ENCODE measurements around the gene PDE11A. TPM values are rescaled to one million over a fixed set of nuclear protein-coding genes. Genes with fewer than 3 reads are reported as not detected.

Gene PDE11A
- total and polyA plus RNA-seq, 4 donors = 0.11 to 1.3 (median 0.25) TPM; not detected in 1

DNA sequence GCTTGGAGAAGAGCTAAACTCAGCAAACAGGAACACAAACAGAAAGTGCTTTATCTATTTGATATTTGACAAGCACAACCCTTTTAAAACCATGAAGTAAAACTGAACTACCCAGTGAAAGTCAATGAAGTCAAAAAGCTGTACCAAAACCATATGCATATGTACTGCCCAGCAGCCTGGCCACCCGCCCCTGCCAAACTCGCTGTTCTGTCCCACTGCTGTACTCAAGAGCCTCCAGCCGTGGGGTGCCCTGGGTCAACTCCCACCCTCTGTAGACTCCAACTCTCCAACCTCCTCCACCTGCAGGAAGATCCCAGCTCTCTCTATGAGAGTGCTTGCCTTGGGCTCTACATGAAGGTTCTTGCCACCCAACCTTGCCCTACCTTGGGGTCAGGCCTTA is 411.8 kb downstream of the PDE11A start:
- Histone ChIP-seq H3K27me3 (ENCODE audit: control insufficient read depth in 3 of 3, insufficient read depth in 3 of 3, low read length in 2 of 3) (no peaks in the 10 kb centered on the region), H3K9ac (ENCODE audit: insufficient read depth in 1 of 2, low read length in 2 of 2) (no peak overlapping the region), H3K27ac (ENCODE audit: low read depth in 1 of 2, low read length in 1 of 2) (no peak overlapping the region), H3K4me3 (no peak overlapping the region), H3K36me3 (ENCODE audit: control insufficient read depth in 4 of 4, insufficient read depth in 4 of 4, low read length in 4 of 4) (no peaks in the 10 kb centered on the region), H3K4me1 (ENCODE audit: control insufficient read depth in 5 of 5, insufficient read depth in 5 of 5, low read length in 5 of 5) (no peaks in the 10 kb centered on the region), H3K9me3 (ENCODE audit: control insufficient read depth in 4 of 4, insufficient read depth in 3 of 4, low read length in 3 of 4) (no peaks in the 10 kb centered on the region)
- TF ChIP-seq, protein P1, sequence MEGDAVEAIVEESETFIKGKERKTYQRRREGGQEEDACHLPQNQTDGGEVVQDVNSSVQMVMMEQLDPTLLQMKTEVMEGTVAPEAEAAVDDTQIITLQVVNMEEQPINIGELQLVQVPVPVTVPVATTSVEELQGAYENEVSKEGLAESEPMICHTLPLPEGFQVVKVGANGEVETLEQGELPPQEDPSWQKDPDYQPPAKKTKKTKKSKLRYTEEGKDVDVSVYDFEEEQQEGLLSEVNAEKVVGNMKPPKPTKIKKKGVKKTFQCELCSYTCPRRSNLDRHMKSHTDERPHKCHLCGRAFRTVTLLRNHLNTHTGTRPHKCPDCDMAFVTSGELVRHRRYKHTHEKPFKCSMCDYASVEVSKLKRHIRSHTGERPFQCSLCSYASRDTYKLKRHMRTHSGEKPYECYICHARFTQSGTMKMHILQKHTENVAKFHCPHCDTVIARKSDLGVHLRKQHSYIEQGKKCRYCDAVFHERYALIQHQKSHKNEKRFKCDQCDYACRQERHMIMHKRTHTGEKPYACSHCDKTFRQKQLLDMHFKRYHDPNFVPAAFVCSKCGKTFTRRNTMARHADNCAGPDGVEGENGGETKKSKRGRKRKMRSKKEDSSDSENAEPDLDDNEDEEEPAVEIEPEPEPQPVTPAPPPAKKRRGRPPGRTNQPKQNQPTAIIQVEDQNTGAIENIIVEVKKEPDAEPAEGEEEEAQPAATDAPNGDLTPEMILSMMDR (IDR thresholded peaks at IDR 0.05; ENCODE audit: control extremely low read depth, extremely low read depth) = no peak
- DNase-seq = no peak
- ATAC-seq (ENCODE audit: insufficient read depth, low FRiP score) = no peak
- 58 to 61% methylated on average over 3 of the region's 3 CpGs for WGBS, 2 donors

GRCh38 chr2:177658309-177658708 is 414.3 kb downstream of the PDE11A start:
- no peak for DNase-seq
- Histone ChIP-seq H3K9me3 (ENCODE audit: control insufficient read depth in 4 of 4, insufficient read depth in 3 of 4, low read length in 3 of 4) (no peaks in the 10 kb centered on the region), H3K36me3 (ENCODE audit: control insufficient read depth in 4 of 4, insufficient read depth in 4 of 4, low read length in 4 of 4) (no peaks in the 10 kb centered on the region), H3K27ac (ENCODE audit: low read depth in 1 of 2, low read length in 1 of 2) (no peak overlapping the region), H3K9ac (ENCODE audit: insufficient read depth in 1 of 2, low read length in 2 of 2) (no peak overlapping the region), H3K4me1 (ENCODE audit: control insufficient read depth in 5 of 5, insufficient read depth in 5 of 5, low read length in 5 of 5) (no peaks in the 10 kb centered on the region), H3K4me3 (no peak overlapping the region), H3K27me3 (ENCODE audit: control insufficient read depth in 3 of 3, insufficient read depth in 3 of 3, low read length in 2 of 3) (no peaks in the 10 kb centered on the region)
- TF ChIP-seq, protein P1 (IDR thresholded peaks at IDR 0.05; ENCODE audit: control extremely low read depth, extremely low read depth) = no peak
- no peak for ATAC-seq (ENCODE audit: insufficient read depth, low FRiP score)

DNA sequence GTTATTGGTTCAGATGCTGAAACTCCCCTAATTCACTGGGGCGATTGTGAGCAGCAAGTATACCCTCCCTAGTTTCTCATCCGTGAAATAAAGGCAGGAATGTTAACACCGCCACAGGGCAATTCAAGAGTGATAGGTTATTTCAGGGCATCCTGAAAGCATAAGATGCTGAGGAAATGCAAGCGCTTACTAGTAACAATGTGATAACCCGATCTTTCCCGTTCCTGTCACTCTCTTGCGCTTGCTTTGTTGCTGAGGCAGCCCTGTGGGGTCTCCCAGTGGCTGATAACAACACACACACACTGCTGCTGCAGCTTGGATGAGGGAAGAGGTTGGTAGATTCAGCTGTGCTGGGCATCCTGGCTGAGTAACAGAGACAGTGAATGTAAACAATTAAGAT is 420.7 kb downstream of the PDE11A start:
- H3K27me3 ChIP-seq (ENCODE audit: control insufficient read depth in 3 of 3, insufficient read depth in 3 of 3, low read length in 2 of 3) = peaks cover 0 to 3% (median 0%) of the 10 kb centered on the region in 3 donors
- 51 to 72% methylated on average over 7 of the region's 7 CpGs for WGBS, 2 donors
- peak in 1 of 3 donors; percentile 25 for DNase-seq

More for the DNA sequence above, 420.7 kb downstream of the PDE11A start:
- Histone ChIP-seq H3K4me1 (ENCODE audit: control insufficient read depth in 5 of 5, insufficient read depth in 5 of 5, low read length in 5 of 5) (no peaks in the 10 kb centered on the region), H3K36me3 (ENCODE audit: control insufficient read depth in 4 of 4, insufficient read depth in 4 of 4, low read length in 4 of 4) (no peaks in the 10 kb centered on the region), H3K9me3 (ENCODE audit: control insufficient read depth in 4 of 4, insufficient read depth in 3 of 4, low read length in 3 of 4) (no peaks in the 10 kb centered on the region), H3K4me3 (no peak overlapping the region), H3K9ac (ENCODE audit: insufficient read depth in 1 of 2, low read length in 2 of 2) (no peak overlapping the region), H3K27ac (ENCODE audit: low read depth in 1 of 2, low read length in 1 of 2) (no peak overlapping the region)
- TF ChIP-seq, protein P1 (IDR thresholded peaks at IDR 0.05; ENCODE audit: control extremely low read depth, extremely low read depth) = no peak
- no peak for ATAC-seq (ENCODE audit: insufficient read depth, low FRiP score)

Measured in lung (tissue), 12 donors.